ENCODE results near the gene VAV3.

- TF ChIP-seq CTCF (IDR thresholded peaks at IDR 0.05), result no peak
- TF ChIP-seq ELF4 (CRISPR knock-in tag; IDR thresholded peaks at IDR 0.05; ENCODE audit: low read depth), result no peak
- TF ChIP-seq ZSCAN18 (CRISPR knock-in tag; IDR thresholded peaks at IDR 0.05), result no peak
- TF ChIP-seq CREM (CRISPR knock-in tag; IDR thresholded peaks at IDR 0.05), result no peak
- 0 out of 2 replicates have a peak, but pooled peaks have one; percentile 19 for TF ChIP-seq FOXK1 (CRISPR knock-in tag; IDR thresholded peaks at IDR 0.05)
- no peak for TF ChIP-seq CREB1 (CRISPR knock-in tag; IDR thresholded peaks at IDR 0.05)
Observed at GRCh38 chr1:107963601-107964335, 1.2 kb downstream of the VAV3 start.

All from WTC11 (cell line).